Astrocyte (in vitro differentiated cells and primary cell): ENCODE data around the gene LRRFIP1. TPM values are rescaled to one million over a fixed set of nuclear protein-coding genes. Genes with fewer than 3 reads are reported as not detected.
"Not testable (repeated sequence)": the region's sequence is repeated elsewhere in the genome, so short reads cannot be mapped to it uniquely, and the experiment has no call there.

Source experiments
- DNase-seq: peaks from one replicate; pipeline ENCODE4 v3.0.0-alpha.2; 2010; ENCODE audit warnings: low read depth
- FAIRE-seq: peaks from 2 replicates; lab custom pipeline; 2011; peaks lifted over from hg19 to GRCh38; lab: Jason Lieb, UNC
- H2AFZ ChIP-seq: 2 replicates; pipeline ENCODE4 v1.6.0; 2012; ENCODE audit warnings: low read depth, low read length, inconsistent platforms
- H3K27ac ChIP-seq: 2 replicates; pipeline ENCODE4 v1.5.1; 2011; ENCODE audit warnings: low read depth, low read length, inconsistent platforms
- H3K27me3 ChIP-seq: 2 replicates; pipeline ENCODE4 v1.6.0; 2011; ENCODE audit warnings: low read length, inconsistent platforms; ENCODE audit not compliant: insufficient read depth
- H3K36me3 ChIP-seq: 2 replicates; pipeline ENCODE4 v1.5.1; 2011; ENCODE audit warnings: low read length, inconsistent platforms; ENCODE audit not compliant: insufficient read depth
- H3K4me1 ChIP-seq: 2 replicates; pipeline ENCODE4 v1.5.1; 2011; ENCODE audit warnings: low read length, inconsistent platforms; ENCODE audit not compliant: insufficient read depth
- H3K4me2 ChIP-seq: 2 replicates; pipeline ENCODE4 v1.6.0; 2012; ENCODE audit warnings: low read length, inconsistent platforms
- H3K4me3 ChIP-seq: 2 replicates; pipeline ENCODE4 v1.5.1; 2011; ENCODE audit warnings: low read depth, mild to moderate bottlenecking, low read length, inconsistent platforms; ENCODE audit not compliant: insufficient read depth
- H3K79me2 ChIP-seq: 2 replicates; pipeline ENCODE4 v1.6.0; 2012; ENCODE audit warnings: mild to moderate bottlenecking, low read length, inconsistent platforms; ENCODE audit not compliant: insufficient read depth
- H3K9ac ChIP-seq: 2 replicates; pipeline ENCODE4 v1.6.0; 2012; ENCODE audit warnings: mild to moderate bottlenecking, low read length, inconsistent platforms
- H3K9me3 ChIP-seq: 2 replicates; pipeline ENCODE4 v1.5.1; 2012; ENCODE audit warnings: low read depth, mild to moderate bottlenecking, low read length, inconsistent platforms; ENCODE audit not compliant: insufficient read depth
- H4K20me1 ChIP-seq: 2 replicates; pipeline ENCODE4 v1.6.0; 2012; ENCODE audit warnings: low read length, inconsistent platforms; ENCODE audit not compliant: insufficient read depth
- H3K27ac Mint-ChIP-seq: one replicate; pipeline ENCODE4 v1.8.0; 2021; ENCODE audit warnings: mild to moderate bottlenecking, mixed read lengths; ENCODE audit not compliant: unreplicated experiment
- H3K27me3 Mint-ChIP-seq: one replicate; pipeline ENCODE4 v1.8.0; 2021; ENCODE audit warnings: low read depth, mixed read lengths; ENCODE audit not compliant: unreplicated experiment
- H3K36me3 Mint-ChIP-seq: one replicate; pipeline ENCODE4 v1.8.0; 2021; ENCODE audit warnings: low read depth, mixed read lengths; ENCODE audit not compliant: unreplicated experiment
- H3K4me1 Mint-ChIP-seq: one replicate; pipeline ENCODE4 v1.8.0; 2021; ENCODE audit warnings: low read depth, mixed read lengths; ENCODE audit not compliant: unreplicated experiment
- H3K4me3 Mint-ChIP-seq: one replicate; pipeline ENCODE4 v1.8.0; 2021; ENCODE audit warnings: mild to moderate bottlenecking, moderate library complexity, mixed read lengths; ENCODE audit not compliant: unreplicated experiment
- H3K9me3 Mint-ChIP-seq: one replicate; pipeline ENCODE4 v1.8.0; 2021; ENCODE audit warnings: mild to moderate bottlenecking, mixed read lengths; ENCODE audit not compliant: unreplicated experiment
- CTCF ChIP-seq: IDR thresholded peaks from 2 replicates; pipeline ENCODE4 v1.5.1; 2011; ENCODE audit warnings: low read depth, mild to moderate bottlenecking, inconsistent platforms, low read length, moderate library complexity; ENCODE audit not compliant: insufficient read depth
- EZH2 ChIP-seq: IDR thresholded peaks from 2 replicates; pipeline ENCODE4 v1.6.1; 2012; ENCODE audit warnings: mild to moderate bottlenecking, low read length, inconsistent platforms; ENCODE audit not compliant: insufficient read depth
- total RNA-seq: library from RNA; stranded (reverse); gene quantifications from 2 replicates; pipeline ENCODE4 v1.2.1, GENCODE V29; 2021

The LRRFIP1 gene
- total RNA-seq, 1 donor from 2014 or later = 83.3 TPM

- H3K79me2 ChIP-seq = no peaks in the 10 kb centered on the region
- peak overlapping the region; percentile 66 for H3K9ac ChIP-seq
- no peaks in the 10 kb centered on the region for H3K27me3 Mint-ChIP-seq
- no peaks in the 10 kb centered on the region for H3K9me3 ChIP-seq
- H3K4me2 ChIP-seq = peak overlapping the region; percentile 45
- H3K36me3 ChIP-seq = no peaks in the 10 kb centered on the region
- peak overlapping the region; percentile 99 for H3K27ac ChIP-seq
- H3K4me1 ChIP-seq = peaks cover 34% of the 10 kb centered on the region
- no peak overlapping the region for H3K4me3 Mint-ChIP-seq
- H3K9me3 Mint-ChIP-seq = no peaks in the 10 kb centered on the region
- H3K27me3 ChIP-seq = no peaks in the 10 kb centered on the region
- peaks cover 25% of the 10 kb centered on the region for H3K36me3 Mint-ChIP-seq
- DNase-seq (peak; percentile 46), FAIRE-seq (no peak)
- H3K4me3 ChIP-seq = no peak overlapping the region
- no peaks in the 10 kb centered on the region for H4K20me1 ChIP-seq
- TF ChIP-seq EZH2 (no peak), CTCF (no peak)
- H3K27ac Mint-ChIP-seq = peak overlapping the region; percentile 38
- peaks cover 10% of the 10 kb centered on the region for H3K4me1 Mint-ChIP-seq
- H2AFZ ChIP-seq = no peak overlapping the region
Measured at GRCh38 chr2:237686659-237687136, 59.3 kb downstream of the LRRFIP1 start.

GRCh38 chr2:237688081-237688480, 60.7 kb downstream of the LRRFIP1 start:
- Histone ChIP-seq H3K36me3 (no peaks in the 10 kb centered on the region), H2AFZ (no peak overlapping the region), H3K4me3 (no peak overlapping the region), H3K27me3 (no peaks in the 10 kb centered on the region), H3K27ac (peak overlapping the region; percentile 99), H3K9ac (peak overlapping the region; percentile 90), H3K4me2 (peak overlapping the region; percentile 77), H3K79me2 (peaks cover 10% of the 10 kb centered on the region), H3K9me3 (no peaks in the 10 kb centered on the region), H3K4me1 (peaks cover 34% of the 10 kb centered on the region), H4K20me1 (peaks cover 2% of the 10 kb centered on the region)
- Mint-ChIP-seq H3K36me3 (peaks cover 19% of the 10 kb centered on the region), H3K27me3 (no peaks in the 10 kb centered on the region), H3K9me3 (no peaks in the 10 kb centered on the region), H3K4me3 (peak overlapping the region; percentile 20), H3K27ac (peak overlapping the region; percentile 90), H3K4me1 (peaks cover 10% of the 10 kb centered on the region)
- TF ChIP-seq CTCF (no peak), EZH2 (no peak)
- FAIRE-seq (no peak), DNase-seq (no peak)

GRCh38 chr2:237688541-237688940, 61.2 kb downstream of the LRRFIP1 start:
- not testable (repeated sequence) for H3K27me3 Mint-ChIP-seq, H3K9me3 ChIP-seq, H4K20me1 ChIP-seq, H3K27me3 ChIP-seq, H3K4me2 ChIP-seq, H3K36me3 ChIP-seq, H3K9me3 Mint-ChIP-seq, H3K4me3 Mint-ChIP-seq, H3K4me3 ChIP-seq, H2AFZ ChIP-seq, DNase-seq, FAIRE-seq
- peak overlapping the region; percentile 99 for H3K27ac ChIP-seq
- peak overlapping the region; percentile 2 for H3K27ac Mint-ChIP-seq
- H3K4me1 ChIP-seq = peaks cover 37% of the 10 kb centered on the region
- H3K9ac ChIP-seq = peak overlapping the region; percentile 90
- peaks cover 15% of the 10 kb centered on the region for H3K4me1 Mint-ChIP-seq
- peaks cover 15% of the 10 kb centered on the region for H3K36me3 Mint-ChIP-seq
- H3K79me2 ChIP-seq = peaks cover 14% of the 10 kb centered on the region
